GM19468 (cell line): Measurements from ENCODE around the gene AMY2B.
"Not testable (repeated sequence)": the region's sequence is repeated elsewhere in the genome, so short reads cannot be mapped to it uniquely, and the experiment has no call there.

Experiments
- ATAC-seq: cut with Tn5 transposase; IDR thresholded peaks from one replicate; pipeline ENCODE4 v1.9.1; 2021; ENCODE audit warnings: mild to moderate bottlenecking, moderate library complexity, moderate number of reproducible peaks; ENCODE audit not compliant: unreplicated experiment; ENCODE audit errors: extremely low read depth

The AMY2B gene

DNA sequence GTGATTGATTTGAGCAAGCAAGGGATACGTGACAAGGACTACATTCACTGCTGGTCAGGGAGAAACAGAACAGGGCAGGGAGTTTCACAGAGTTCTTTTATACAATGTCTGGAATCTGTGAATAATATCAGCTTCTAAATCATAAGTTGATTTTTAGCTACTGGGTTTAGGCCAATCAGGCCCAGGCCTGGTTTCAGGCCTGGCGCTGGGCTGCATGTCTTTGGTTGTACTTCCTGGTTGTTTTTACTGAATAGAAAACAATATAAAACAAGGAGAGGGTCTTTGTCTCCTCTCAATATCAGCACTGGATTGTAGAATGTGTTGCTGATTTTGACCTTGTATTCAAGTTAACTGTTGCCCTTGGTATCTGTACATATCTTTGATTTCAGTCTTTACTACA is 45.0 kb downstream of the AMY2B start:
- ATAC-seq: no peak

DNA sequence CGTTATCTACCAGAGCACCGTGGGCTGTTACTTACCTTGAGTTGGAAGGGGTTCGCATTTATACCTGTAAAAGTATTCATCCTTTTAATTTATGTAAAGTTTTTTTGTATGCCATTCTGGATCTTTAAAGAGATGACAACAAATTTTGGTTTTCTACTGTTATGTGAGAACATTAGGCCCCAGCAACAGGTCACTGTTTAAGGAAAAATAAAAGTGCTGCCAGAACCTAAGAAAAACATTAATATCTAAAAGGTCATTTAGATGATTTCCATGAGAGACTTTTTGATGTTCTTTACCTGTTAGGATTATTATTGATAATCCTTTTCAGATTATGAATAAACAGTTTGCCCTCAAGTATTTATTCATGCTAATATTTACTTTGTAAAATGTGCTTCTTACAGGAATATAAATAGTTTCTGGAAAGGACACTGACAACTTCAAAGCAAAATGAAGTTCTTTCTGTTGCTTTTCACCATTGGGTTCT is 45.6 kb downstream of the AMY2B start, which contains the start of gene AMY2A:
Gene AMY2A (plus strand): TSS at position 434 of the 484 bp plus-strand sequence. CDS start 14 bp downstream, at position 448.
- not testable (repeated sequence) for ATAC-seq

DNA sequence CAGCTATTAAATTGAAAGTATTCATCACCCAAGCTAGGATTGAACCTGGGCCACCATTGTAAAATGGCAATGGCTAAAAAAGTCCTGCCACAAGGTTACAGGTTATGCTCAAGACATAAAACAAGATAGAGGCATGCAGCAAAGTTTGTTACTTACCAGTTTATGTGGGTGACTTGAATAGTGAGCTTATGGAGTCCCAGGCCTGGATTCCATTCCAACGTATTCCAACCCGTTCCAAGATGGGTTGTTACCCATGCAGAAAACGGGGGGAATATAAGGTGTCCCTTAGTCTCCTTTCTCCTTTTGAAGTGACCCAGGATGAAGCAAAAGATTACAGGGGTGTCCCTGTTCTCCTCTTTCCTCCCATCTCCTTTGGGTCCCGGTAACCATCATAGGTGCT is 56.0 kb downstream of the AMY2B start:
- not testable (repeated sequence) for ATAC-seq
